ENCODE data around the gene TSPYL1. TPM values are rescaled to one million over a fixed set of nuclear protein-coding genes. Genes with fewer than 3 reads are reported as not detected.
A peak's percentile ranks its signal among the peaks of the same experiment; 100 is the strongest.

TSPYL1 gene
- total and polyA plus RNA-seq, 2 of the 8 experiments (the other 6 are each of a cell fraction or from before 2014, with no cell fraction given), result 33.2 to 79.1 TPM

DNA sequence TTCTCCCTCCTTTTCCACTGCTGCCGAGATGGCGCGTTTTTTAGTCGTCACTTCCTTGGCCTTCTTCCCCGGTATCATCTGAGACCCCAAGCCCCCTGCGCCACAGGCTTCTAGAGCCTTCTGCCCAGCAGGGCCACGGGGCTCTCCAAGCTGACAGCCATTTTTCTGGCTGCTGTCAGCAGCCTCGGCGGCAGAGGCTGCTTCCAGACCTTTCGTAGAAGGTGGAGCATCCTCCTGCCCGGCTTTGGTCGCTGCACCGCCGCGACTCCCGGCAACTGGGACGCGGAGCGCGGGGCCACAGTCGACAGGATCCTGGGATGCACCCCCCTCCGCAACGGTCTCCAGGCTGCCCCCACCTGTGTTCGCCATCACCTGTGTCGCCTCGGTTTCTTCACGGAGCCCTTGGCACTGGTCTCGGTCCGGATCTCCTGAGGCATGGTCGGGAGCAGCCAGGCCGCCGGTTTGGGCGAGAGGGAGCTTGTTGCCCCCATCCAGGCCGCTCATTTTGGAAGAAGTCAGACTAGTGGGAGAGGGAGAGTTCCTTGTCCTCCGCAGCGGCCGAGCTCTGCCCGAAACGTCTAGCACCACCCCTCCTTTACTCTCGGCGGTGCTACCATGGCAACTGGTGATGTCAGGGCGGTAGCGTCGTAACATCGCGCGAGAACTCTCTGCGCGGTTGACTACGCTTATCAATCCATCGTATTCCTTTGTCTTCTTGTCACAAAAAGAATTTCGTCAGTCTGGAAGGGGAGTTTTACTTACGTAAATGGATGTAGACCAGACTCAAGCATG, 26.0 kb downstream of the TSPYL1 start, which contains the start of gene TSPYL4 (continued):
- TF ChIP-seq RFX5 (IDR thresholded peaks at IDR 0.05; ENCODE audit: borderline replicate concordance, low read depth, low read length) (peak; percentile 95), CHD2 (IDR thresholded peaks at IDR 0.05; ENCODE audit: low read length) (peak; percentile 94), BRCA1 (IDR thresholded peaks at IDR 0.05; ENCODE audit: low read depth, low read length) (peak; percentile 77), SAP30 (IDR thresholded peaks at IDR 0.05; ENCODE audit: insufficient read depth, insufficient replicate concordance, low read length) (peak; percentile 83), CREB1 (IDR thresholded peaks at IDR 0.05) (peak; percentile 94), ATF2 (IDR thresholded peaks at IDR 0.05; ENCODE audit: low read length) (peak; percentile 71; the same call in 1 of the 2 replicates), YY1 (IDR thresholded peaks at IDR 0.05; ENCODE audit: low read depth, low read length) (peak; percentile 73), TAF7 (optimal IDR thresholded peaks at IDR 0.05; ENCODE audit: borderline replicate concordance, low read depth, low read length) (peak; percentile 18), TBP (IDR thresholded peaks at IDR 0.05; ENCODE audit: low read depth, low read length) (peak; percentile 79), KDM4A (IDR thresholded peaks at IDR 0.05; ENCODE audit: low read depth, low read length, severe bottlenecking) (peak; percentile 73), POLR2AphosphoS5 (IDR thresholded peaks at IDR 0.05; ENCODE audit: low read depth, low read length) (peak; percentile 64; the same call in 1 of the 2 replicates), TAF1 (IDR thresholded peaks at IDR 0.05; ENCODE audit: low read depth, low read length) (peak; percentile 73), CBX5 (IDR thresholded peaks at IDR 0.05; ENCODE audit: low read depth, low read length) (no peak), HDAC2 (IDR thresholded peaks at IDR 0.05; ENCODE audit: borderline replicate concordance in 1 of 2, low read depth in 2 of 2, low read length in 2 of 2) (peak; percentile 61 to 85; a peak in 2 of 4 replicates), POLR2A (IDR thresholded peaks at IDR 0.05; ENCODE audit: control extremely low read depth in 1 of 2, low read depth in 2 of 2, low read length in 2 of 2) (peak; percentile 59 to 77; a peak in 2 of 3 replicates), NANOG (IDR thresholded peaks at IDR 0.05; ENCODE audit: insufficient read depth, low read depth, low read length, poor library complexity, severe bottlenecking) (no peak), ASH2L (IDR thresholded peaks at IDR 0.05; ENCODE audit: low read length) (peak; percentile 97), RNF2 (IDR thresholded peaks at IDR 0.05; ENCODE audit: borderline replicate concordance, low read depth, low read length, missing control alignments, poor library complexity, severe bottlenecking) (no peak), PHF8 (conservative IDR thresholded peaks at IDR 0.05; ENCODE audit: low read depth, low read length) (peak; percentile 84), RBBP5 (IDR thresholded peaks at IDR 0.05; ENCODE audit: borderline replicate concordance, low read depth, low read length) (peak; percentile 52; the same call in 1 of the 2 replicates), SP4 (IDR thresholded peaks at IDR 0.05; ENCODE audit: low read length) (0 out of 2 replicates have a peak, but pooled peaks have one; percentile 18), EGR1 (IDR thresholded peaks at IDR 0.05; ENCODE audit: borderline replicate concordance, low read depth, low read length) (no peak), SP1 (IDR thresholded peaks at IDR 0.05; ENCODE audit: low read depth, low read length) (no peak)

Data from H1 (cell line).